Keratinocyte (primary cell): ENCODE data around the gene MKS1.

ENCODE experiments used
- CTCF ChIP-seq, 3 experiments: IDR thresholded peaks in 1 of 3; conservative IDR thresholded peaks in 1 of 3; optimal IDR thresholded peaks in 1 of 3; 2 replicates in 2 of 3; 3 replicates in 1 of 3; pipeline versions ENCODE3 to v1.5.1; 2011; ENCODE audit warnings: low read length in 3 of 3, mild to moderate bottlenecking in 3 of 3, moderate library complexity in 2 of 3, control low read depth in 1 of 3, inconsistent platforms in 1 of 3; ENCODE audit not compliant: insufficient read depth in 2 of 3; ENCODE audit errors: extremely low read depth in 1 of 3
- EZH2 ChIP-seq: IDR thresholded peaks from one replicate; pipeline ENCODE4 v1.6.1; 2012; ENCODE audit warnings: inconsistent platforms, mild to moderate bottlenecking, low read length, moderate library complexity

DNA sequence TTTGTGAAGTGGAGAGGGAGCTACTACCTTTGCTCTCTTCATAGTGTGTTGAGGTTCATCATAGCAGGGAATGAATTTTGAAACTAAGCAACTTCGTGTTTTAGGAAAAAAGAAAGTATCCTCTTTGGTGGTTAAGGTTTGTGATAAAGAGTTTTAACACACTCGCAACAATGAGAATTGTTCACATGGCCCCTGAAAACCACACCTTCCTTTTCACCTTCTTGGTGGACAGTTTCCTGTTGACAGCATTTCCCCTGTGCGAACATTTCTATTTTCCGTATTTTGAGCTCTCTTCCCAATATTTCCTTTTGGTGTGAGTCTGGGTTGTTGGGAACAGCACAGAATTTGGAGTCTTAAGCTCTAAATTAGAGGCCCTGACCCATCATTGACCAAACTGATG is 48.4 kb downstream of the MKS1 start:
- no peak for TF ChIP-seq CTCF (optimal IDR thresholded peaks at IDR 0.05 in 1 of 3, IDR thresholded peaks at IDR 0.05 in 1 of 3, conservative IDR thresholded peaks at IDR 0.05 in 1 of 3; ENCODE audit: extremely low read depth in 1 of 3, insufficient read depth in 2 of 3, low read length in 3 of 3)
- TF ChIP-seq EZH2 = no peak
